HG03060 (cell line): ENCODE data around the gene KCNA3.

Experiments used
- ATAC-seq: cut with Tn5 transposase; IDR thresholded peaks from one replicate; pipeline ENCODE4 v1.9.1; 2021; ENCODE audit warnings: low read depth, moderate number of reproducible peaks; ENCODE audit not compliant: unreplicated experiment

Gene KCNA3

GRCh38 chr1:110643879-110644472 lies 30.8 kb downstream of the KCNA3 start:
- no peak for ATAC-seq

DNA sequence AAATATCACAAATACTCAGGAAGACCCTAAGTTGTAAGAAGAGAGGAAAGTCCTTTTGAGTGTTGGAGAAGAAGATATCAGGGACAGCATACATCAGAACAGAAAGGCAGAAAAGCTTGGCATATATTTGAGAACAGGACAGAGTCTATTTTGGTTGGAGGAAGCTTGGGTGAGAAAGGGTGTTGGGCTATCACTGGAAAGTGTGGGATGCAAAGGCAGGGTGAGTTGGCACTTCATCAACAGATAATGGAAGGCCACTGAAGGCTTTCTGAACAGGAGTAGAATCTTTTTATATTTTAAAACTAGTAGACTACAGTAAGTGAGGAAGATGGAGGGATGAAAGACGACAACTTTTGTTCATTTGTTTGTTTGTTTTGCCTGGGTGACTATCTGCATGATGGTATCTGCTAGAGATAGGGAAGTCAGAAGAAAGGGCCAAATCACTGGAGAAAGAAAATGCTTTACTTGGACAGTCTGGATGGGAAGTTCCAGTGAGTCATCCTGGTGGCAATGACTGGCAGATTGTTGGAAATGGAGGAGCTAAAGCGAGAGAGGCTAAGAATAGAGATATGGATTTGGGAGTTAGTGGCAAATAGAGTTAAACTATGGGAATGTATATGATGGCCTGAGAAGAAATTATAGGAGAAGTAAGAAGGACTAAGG lies 34.9 kb downstream of the KCNA3 start:
- ATAC-seq, result no peak

DNA sequence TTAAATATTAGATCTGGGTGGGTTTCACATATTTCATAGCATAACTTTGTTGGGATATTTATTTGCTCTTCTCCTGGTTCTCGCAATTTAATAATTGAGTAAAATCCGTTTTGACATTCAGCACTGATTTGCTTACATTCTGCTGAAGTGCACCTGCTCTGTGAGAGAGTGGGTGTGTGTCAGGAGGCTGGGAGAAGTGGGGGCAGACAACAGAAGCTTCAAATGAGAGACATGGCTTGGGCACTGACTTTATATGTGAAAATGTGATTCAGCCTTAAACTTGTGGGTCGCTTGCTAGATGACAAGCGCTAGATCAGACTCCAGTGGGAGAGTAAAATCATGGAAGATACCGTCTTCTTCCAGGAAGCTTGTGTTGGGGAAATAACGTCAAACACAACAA lies 36.2 kb downstream of the KCNA3 start:
- no peak for ATAC-seq

DNA sequence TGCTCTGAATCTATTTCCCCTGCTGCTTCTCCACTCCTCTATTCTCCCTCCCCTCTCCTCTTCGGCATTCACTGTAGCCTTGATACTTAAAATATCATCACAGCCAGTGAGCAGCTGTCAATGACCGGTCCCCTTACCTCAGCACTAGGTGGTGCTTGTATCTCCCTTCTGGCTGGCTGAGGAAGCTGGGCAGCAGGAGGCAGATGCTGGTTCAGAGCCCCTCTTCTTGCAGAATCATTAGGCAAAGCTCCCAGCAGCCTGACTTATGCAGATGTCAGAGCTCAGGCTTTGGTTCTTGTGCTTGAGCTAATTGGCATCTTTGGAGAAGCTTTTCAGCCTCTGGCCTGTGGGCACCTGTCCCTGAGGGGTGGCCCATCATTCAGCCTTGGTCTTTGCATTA lies 36.7 kb downstream of the KCNA3 start:
- no peak for ATAC-seq

DNA sequence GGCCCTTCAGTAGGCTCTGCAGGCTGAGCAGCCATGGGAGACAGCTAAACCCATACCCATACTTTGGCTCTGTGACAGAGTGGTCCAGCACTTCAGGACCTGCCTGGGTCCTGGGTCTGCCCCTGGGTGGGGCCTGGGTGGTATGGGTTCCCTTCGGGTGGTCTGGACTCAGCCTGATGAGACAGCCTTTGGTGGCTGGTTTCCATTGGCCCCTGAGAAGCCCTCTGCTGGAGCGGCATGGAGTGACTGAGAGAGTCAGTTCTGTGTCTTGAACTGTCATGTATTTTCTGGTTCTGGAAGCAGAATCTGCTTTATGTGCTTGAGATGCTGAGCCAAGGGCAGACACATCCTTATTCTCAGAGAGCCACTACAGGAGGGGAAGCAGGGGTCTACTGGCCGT lies 37.3 kb downstream of the KCNA3 start:
- ATAC-seq, result no peak

DNA sequence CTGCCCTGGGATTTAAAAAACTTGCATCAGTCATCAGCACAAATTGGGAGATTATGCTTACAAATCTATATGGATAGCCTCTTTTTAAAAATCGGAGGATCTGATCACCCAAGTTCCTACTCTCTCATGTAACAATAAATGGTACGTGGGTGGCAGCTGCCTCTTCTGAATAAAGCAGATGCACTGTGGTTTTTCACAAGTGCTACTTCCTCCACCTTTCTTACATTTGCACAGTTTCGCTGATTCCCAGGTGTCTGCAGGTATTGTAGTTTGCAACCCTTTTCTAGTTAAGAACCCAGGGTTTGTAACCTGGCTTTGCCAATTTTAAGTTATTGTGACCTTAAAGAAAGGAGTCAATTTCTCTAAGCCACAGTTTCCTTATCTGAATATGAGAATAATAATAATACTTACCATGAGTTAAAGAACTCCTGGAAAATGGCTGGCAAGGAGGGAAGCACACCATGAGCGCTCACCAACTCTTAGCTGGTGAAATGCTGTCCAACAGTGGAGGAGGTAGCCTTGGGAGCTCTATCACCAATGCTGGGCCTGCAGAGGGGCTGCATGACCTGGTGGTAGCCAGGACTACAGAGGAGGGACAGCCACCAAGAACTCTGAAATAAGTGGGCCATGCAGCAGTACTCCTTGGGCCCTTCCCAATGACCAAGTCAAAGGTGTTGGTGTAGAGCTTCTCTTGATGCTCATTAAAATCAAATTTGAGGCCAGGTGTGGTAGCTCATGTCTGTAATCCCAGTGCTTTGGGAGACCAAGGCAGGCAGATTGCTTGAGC lies 38.4 kb downstream of the KCNA3 start:
- no peak for ATAC-seq

- ATAC-seq, result no peak
These were observed 39.3 kb downstream of the KCNA3 start for GRCh38 chr1:110635434-110635833.

DNA sequence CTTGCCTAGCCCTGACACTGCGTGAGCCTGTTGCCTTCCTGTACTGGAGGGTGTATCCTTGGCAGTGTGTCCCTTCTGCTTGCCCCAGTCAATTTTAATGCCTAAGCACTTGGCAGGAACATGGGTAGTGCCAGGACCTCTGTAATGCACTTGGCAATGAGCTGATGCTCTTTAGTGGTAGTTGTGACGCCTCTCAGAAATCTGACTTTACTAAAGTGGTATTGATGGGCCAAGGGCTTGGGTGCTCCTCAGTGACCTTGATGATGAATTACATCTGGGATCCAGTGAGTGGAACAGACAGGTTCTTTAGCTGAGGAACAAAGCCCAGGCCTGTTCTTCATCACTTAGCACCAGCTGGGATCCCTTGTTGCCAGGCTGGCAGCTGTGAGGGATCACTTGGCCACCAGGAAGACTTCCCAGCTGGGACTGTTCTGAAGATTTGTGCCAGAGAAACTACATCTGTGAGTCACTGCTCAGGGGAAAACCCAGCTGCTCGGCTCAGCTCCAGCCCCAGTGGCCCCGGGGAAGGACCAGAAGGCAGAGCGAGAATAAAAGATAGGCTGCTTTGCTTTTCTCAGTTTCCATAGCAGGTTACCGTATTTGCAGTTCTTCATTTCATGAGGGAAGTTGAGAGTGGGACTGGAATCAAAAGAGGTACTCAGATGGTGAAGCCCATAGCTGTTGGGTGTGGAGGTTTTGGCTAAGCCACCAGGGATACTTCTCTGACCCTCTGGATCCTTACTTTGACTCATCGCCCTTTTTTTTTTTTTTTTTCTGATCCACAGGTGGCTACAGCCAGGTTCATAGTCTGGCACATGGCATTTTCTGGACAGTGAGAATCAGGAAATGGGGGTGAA lies 40.1 kb downstream of the KCNA3 start:
- ATAC-seq, result peak; percentile 46

DNA sequence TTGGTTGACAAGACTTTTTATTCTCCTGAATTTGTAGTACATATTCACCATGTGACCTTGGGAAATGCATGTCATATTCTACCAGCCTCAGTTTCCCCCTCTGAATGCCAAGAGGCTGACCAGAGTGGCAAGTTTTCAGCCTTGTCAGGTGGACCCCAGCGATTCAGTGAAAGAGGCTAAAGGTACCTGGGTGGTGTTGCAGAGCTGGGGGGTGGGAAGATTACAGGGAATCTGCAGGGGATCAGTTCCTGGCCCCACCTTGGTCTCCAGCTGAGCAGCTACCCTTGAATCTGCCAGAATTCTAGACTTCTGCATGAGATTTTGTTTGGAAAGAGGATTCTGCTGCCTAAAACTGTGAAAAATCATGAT lies 40.7 kb downstream of the KCNA3 start:
- ATAC-seq, result no peak

DNA sequence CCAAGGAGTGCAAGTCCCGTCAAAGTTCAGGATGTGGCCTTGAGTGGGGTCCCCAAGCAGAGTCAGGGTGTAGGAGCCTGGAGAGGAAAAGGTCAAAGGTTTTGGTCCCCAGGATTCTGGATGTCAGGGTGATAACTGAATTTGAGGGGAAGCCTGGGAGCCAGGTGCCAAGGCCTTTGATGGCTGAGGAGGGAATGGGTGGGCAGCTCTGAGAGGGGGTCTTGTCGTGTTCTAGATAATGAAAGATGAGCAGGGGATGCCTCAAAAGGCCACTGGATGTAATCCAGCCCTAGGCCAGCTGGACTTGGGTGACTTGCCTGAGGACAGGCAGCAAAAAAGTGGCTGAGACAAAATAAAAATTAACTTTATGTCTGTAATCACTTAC lies 41.1 kb downstream of the KCNA3 start:
- ATAC-seq, result no peak

GRCh38 chr1:110631836-110632620 lies 42.7 kb downstream of the KCNA3 start:
- no peak for ATAC-seq

DNA sequence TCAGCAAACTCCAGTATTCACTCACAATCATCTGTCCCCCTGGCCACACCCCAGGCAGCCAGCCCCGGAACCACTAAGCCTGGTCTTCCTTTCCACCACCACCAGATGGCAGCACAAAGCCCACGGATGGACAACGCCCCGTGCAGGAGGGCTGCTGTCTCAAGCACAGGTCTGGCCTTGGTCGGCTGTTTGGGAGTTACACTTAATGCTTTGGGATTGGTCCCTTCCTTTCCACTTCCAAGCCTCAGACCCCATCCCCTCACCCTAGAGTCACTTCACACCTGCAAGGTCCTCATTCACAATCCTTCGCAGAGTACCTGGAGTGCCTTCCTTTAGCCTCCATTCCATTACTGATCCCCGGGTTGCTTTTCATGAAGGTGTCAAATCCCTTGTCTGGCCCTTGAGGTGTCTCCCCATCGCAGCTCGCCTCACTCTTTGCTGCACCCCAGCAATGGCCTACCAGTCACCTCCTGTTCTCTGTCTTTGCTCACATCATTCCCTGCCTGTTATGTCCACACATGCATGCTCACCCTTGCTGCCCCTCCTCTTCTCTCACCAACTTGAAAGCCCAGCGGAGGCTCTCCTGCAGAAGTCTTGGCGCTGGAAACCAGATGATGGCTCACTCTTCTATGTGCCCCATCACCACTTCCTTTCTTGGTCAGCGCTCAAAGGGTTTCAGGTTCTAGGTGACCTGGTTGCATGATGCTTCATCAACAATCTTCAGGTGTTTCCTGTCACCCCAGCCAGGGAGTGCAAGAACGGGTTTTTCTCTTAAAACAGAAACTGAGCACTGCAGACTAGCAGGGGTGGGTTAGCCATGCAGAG lies 43.7 kb downstream of the KCNA3 start:
- ATAC-seq, result peak; percentile 32

DNA sequence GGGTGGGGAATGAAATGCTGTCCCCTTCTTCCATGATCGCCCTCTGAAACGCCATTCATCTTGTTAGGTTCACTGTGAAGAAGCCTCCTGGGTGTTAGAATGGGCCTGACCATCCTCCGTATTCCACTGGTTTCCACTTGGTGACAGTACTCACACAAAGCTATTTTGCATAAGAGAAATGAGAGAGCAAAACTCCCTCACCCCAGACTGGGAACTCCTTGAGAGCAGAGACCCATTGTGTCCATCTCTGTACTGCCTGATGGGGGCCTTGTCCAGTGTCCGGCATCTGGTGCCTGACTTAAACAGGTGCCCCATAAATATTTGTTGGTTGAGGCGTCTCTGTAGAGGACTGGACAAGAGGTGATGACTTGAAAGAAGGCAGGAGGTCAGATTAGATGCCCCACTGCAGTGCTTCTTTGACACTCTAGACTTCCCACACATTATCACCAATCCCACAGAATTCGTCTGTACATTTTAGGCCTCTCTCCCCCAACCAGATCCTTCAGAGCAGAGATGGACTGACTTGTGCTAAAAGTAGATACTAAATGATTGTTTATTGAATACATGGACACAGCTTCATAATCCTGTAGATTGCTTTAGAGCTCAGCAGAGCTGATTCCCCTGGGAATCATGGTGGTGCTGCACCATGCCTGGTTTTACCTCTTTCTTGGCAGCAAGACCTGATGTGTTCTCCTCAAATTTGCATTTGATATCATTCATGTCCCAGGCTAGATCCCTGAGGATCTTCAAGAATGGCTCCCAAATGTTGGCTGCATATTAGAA lies 46.2 kb downstream of the KCNA3 start:
- ATAC-seq, result no peak

- ATAC-seq, result no peak
These were observed 47.0 kb downstream of the KCNA3 start for GRCh38 chr1:110627764-110628163.

GRCh38 chr1:110626889-110627288 lies 47.9 kb downstream of the KCNA3 start:
- no peak for ATAC-seq
